Activated CD4-positive, alpha-beta T cell treated with anti-CD3 and anti-CD28 coated beads for 4 hours (primary cell): ENCODE data around the gene FMN2.

Source experiments
- DNase-seq, 2 donors: peaks; one replicate each; pipeline ENCODE4 v3.0.0-alpha.2; 2020

Gene FMN2

GRCh38 chr1:240503036-240503435 lies 411.4 kb downstream of the FMN2 start:
- DNase-seq, result no peak

GRCh38 chr1:240503558-240503957 lies 411.9 kb downstream of the FMN2 start:
- DNase-seq, result no peak

- DNase-seq, result no peak
These were observed 414.5 kb downstream of the FMN2 start for GRCh38 chr1:240506176-240506575.

GRCh38 chr1:240508201-240508600 lies 416.5 kb downstream of the FMN2 start:
- DNase-seq, result no peak

- no peak for DNase-seq
These were observed 417.3 kb downstream of the FMN2 start for GRCh38 chr1:240508950-240509349.

DNA sequence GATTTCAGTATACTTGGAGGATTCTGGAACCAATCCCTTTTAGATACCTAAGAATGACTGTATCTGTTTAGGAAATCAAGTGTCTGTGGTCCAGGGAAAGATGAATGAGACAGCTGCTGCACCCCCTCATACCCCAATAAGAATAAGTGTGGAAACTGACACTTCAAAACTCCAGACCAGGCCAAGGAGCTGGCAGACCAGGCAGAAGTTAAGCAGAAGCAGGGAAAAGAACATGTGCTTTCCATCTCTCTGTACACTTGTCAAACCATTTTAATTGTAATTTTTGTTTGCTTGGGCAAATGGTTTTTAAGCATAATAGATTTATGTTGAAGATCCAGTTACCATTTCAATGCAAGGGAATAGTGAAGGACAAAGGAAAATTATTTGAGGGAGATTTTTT lies 420.1 kb downstream of the FMN2 start:
- DNase-seq, result no peak

DNA sequence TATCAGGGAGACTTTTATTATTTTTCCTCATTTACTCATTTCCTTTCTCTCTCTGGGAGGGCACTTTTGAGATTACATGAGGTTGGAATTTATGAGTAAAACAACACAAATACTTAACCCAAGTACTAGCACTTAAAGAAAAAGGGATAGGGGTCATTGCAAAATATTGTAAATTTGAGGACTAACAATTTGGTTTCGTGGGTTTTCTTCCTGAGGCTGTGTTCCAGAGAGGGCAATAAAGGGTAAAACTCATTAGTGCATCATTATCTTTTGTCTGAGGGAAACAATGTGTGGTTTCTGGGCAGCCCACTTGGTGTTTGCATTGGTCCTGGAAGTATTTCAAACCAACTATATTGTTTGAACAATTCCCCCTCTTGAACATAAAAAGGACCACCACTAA lies 423.8 kb downstream of the FMN2 start:
- no peak for DNase-seq

GRCh38 chr1:240516069-240516468 lies 424.4 kb downstream of the FMN2 start:
- DNase-seq, result no peak

DNA sequence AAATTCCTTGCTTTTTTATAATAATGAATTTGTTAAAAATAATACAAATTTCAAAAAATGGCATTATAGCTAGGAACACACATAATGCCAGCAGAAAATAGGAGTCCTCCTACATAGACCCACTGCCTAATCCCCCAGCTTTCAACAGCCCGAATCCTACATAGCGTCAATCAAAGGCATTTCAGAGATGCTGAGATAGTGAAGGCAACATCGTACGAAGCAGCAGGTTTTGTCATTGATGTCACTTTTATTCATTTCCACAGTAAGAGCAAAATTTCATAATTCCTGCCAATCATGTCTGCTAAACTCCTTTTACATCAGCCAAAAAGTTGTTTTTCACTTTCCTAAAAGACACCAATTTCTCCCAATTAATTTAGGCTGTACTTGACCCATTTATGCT lies 426.2 kb downstream of the FMN2 start:
- no peak for DNase-seq

- DNase-seq, result no peak
These were observed 430.6 kb downstream of the FMN2 start for GRCh38 chr1:240522122-240522822.

DNA sequence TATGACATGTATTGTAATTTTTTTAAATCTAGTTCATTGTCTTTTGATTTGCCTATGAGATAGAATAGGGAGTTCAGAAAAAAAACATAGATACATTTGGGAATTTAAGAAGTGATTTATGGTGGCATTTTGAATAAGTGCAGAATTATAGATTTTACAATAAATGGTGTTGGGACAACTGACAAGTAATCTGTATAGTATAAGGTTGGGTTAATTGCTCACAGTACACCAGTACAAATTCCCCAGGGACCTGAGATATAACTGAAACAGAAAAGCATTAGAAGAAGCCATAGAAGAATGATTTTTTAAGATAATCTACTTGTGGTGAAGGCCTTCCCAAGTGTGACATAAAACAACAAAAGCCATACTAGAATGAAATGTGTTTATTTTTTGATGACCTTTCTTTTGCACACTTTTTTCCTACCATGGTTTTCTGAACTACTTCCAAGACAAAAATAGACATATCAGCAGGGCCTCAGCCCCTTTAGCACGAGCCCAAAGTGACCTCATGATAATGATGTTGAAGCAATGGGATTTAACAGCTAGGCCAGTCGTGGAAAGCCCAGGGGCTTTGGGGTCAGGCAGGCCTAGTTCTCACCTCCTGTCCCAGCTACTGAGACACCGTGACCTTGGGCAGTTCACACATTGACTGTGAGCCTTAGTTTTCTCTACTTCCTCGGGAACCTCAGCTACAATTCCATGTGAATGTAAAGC lies 432.8 kb downstream of the FMN2 start:
- no peak for DNase-seq
